ENCODE measurements around the gene FADS6. TPM values are rescaled to one million over a fixed set of nuclear protein-coding genes. Genes with fewer than 3 reads are reported as not detected.

FADS6 gene
- total and polyA plus RNA-seq, 12 donors: not detected

GRCh38 chr17:74850914-74851313 is 42.5 kb downstream of the FADS6 start:
- DNase-seq: no peak
- TF ChIP-seq CTCF (IDR thresholded peaks at IDR 0.05): no peak

GRCh38 chr17:74850310-74850709 is 43.1 kb downstream of the FADS6 start:
- Histone ChIP-seq H3K4me1 (peaks cover 0 to 10% (median 0%) of the 10 kb centered on the region in 9 donors), H3K27ac (no peak overlapping the region), H3K4me3 (no peak overlapping the region), H3K36me3 (no peaks in the 10 kb centered on the region), H3K27me3 (peaks cover 16 to 59% (median 53%) of the 10 kb centered on the region in 7 donors), H3K9me3 (no peaks in the 10 kb centered on the region)
- ATAC-seq (no peak), DNase-seq (no peak)
- intact Hi-C loops (cut with DNase I): no loop called here
- no peak for TF ChIP-seq CTCF (IDR thresholded peaks at IDR 0.05)
- 86 to 87% methylated on average over 17 of the region's 17 CpGs for WGBS, 2 donors

More at GRCh38 chr17:74850914-74851313, 42.5 kb downstream of the FADS6 start:
- H3K4me3 ChIP-seq: no peak overlapping the region
- no peaks in the 10 kb centered on the region for H3K36me3 ChIP-seq
- intact Hi-C loops (cut with DNase I): no loop called here
- no peak for ATAC-seq
- WGBS, 2 donors: 58 to 60% methylated on average over 3 of the region's 3 CpGs
- no peak overlapping the region for H3K27ac ChIP-seq
- peaks cover 0 to 10% (median 0%) of the 10 kb centered on the region in 9 donors for H3K4me1 ChIP-seq
- H3K9me3 ChIP-seq: no peaks in the 10 kb centered on the region
- peaks cover 16 to 62% (median 59%) of the 10 kb centered on the region in 7 donors for H3K27me3 ChIP-seq

- H3K27me3 ChIP-seq: peaks cover 16 to 45% (median 39%) of the 10 kb centered on the region in 7 donors
- H3K4me3 ChIP-seq: no peak overlapping the region
- peaks cover 0 to 10% (median 0%) of the 10 kb centered on the region in 9 donors for H3K4me1 ChIP-seq
- no peak overlapping the region for H3K27ac ChIP-seq
- no peaks in the 10 kb centered on the region for H3K9me3 ChIP-seq
- 67 to 71% methylated on average over 9 of the region's 9 CpGs for WGBS, 2 donors
- no peaks in the 10 kb centered on the region for H3K36me3 ChIP-seq
- DNase-seq: no peak
- ATAC-seq: no peak
- no peak for TF ChIP-seq CTCF (IDR thresholded peaks at IDR 0.05)
- intact Hi-C loops (cut with DNase I): no loop called here
These were observed 44.6 kb downstream of the FADS6 start for GRCh38 chr17:74848656-74849399.

GRCh38 chr17:74846621-74847020 is 46.8 kb downstream of the FADS6 start:
- peaks cover 8 to 36% (median 23%) of the 10 kb centered on the region in 7 donors for H3K27me3 ChIP-seq
- H3K4me1 ChIP-seq: peaks cover 3 to 13% (median 10%) of the 10 kb centered on the region in 9 donors
- DNase-seq: no peak
- no peak overlapping the region for H3K4me3 ChIP-seq
- H3K36me3 ChIP-seq: no peaks in the 10 kb centered on the region
- TF ChIP-seq CTCF (IDR thresholded peaks at IDR 0.05): no peak
- no peak for ATAC-seq
- H3K27ac ChIP-seq: no peak overlapping the region
- 95 to 97% methylated on average over 16 of the region's 16 CpGs for WGBS, 2 donors
- intact Hi-C loops (cut with DNase I): no loop called here
- no peaks in the 10 kb centered on the region for H3K9me3 ChIP-seq

Data from heart right ventricle (tissue), 16 donors.